Spleen (tissue), 7 donors: ENCODE measurements around the gene PDCD4.

Source experiments
- CTCF ChIP-seq, 11 experiments: fragments of 200-600 bp in 7 of 11; fragments of 450-650 bp in 4 of 11; sonication (generic) in 4 of 11; IDR thresholded peaks in 8 of 11; conservative IDR thresholded peaks in 3 of 11; 1 replicate in 7 of 11; 2 replicates in 4 of 11; pipeline versions ENCODE4 v1.4.0 to v1.8.0; 2016 to 2021; ENCODE audit warnings: antibody characterized with exemption in 11 of 11, inconsistent platforms in 4 of 11, mild to moderate bottlenecking in 1 of 11
- POLR2A ChIP-seq, 3 donors: fragments of 450-650 bp; IDR thresholded peaks; one replicate each; pipeline ENCODE4 v1.5.1; 2017; ENCODE audit warnings: antibody characterized with exemption in 3 of 3, mild to moderate bottlenecking in 1 of 3
- POLR2AphosphoS5 ChIP-seq, 3 donors: sonication (generic); formaldehyde crosslinking; IDR thresholded peaks; one replicate each; pipeline ENCODE4 v1.5.1; 2017; ENCODE audit warnings: antibody characterized with exemption in 3 of 3
- donor health status: DM: no; HTN: no; CAD: no; lungs with moderate emphysema.
- donor health status: DM: no; HTN: no; CAD: no.
- donor health status: DM: no; HTN: no; CAD: no.

GRCh38 chr10:110892602-110893288 lies 21.0 kb downstream of the PDCD4 start:
- TF ChIP-seq CTCF (IDR thresholded peaks at IDR 0.05 in 8 of 11, conservative IDR thresholded peaks at IDR 0.05 in 3 of 11): no peak
- no peak for TF ChIP-seq POLR2A (IDR thresholded peaks at IDR 0.05)
- TF ChIP-seq POLR2AphosphoS5 (IDR thresholded peaks at IDR 0.05): no peak
